Progenitor cell of endocrine pancreas (in vitro differentiated cells): Measurements from ENCODE around the gene SLCO2B1. TPM values are rescaled to one million over a fixed set of nuclear protein-coding genes. Genes with fewer than 3 reads are reported as not detected.

Experiments used
- DNase-seq: peaks from one replicate; pipeline ENCODE4 v3.0.0; 2021; ENCODE audit warnings: low spot score; ENCODE audit not compliant: unreplicated experiment
- H3K27ac Mint-ChIP-seq: 2 replicates; pipeline ENCODE4 v1.8.0; 2021; ENCODE audit warnings: mild to moderate bottlenecking, moderate library complexity, mixed read lengths
- H3K27me3 Mint-ChIP-seq: 2 replicates; pipeline ENCODE4 v1.8.0; 2021; ENCODE audit warnings: mixed read lengths
- H3K36me3 Mint-ChIP-seq: 2 replicates; pipeline ENCODE4 v1.8.0; 2022; ENCODE audit warnings: mixed read lengths; ENCODE audit not compliant: insufficient read depth
- H3K4me1 Mint-ChIP-seq: 2 replicates; pipeline ENCODE4 v1.8.0; 2021; ENCODE audit warnings: low read depth, mixed read lengths
- H3K4me3 Mint-ChIP-seq: 2 replicates; pipeline ENCODE4 v1.8.0; 2021; ENCODE audit warnings: low read depth, mild to moderate bottlenecking, moderate library complexity, mixed read lengths
- H3K9me3 Mint-ChIP-seq: 2 replicates; pipeline ENCODE4 v1.8.0; 2021; ENCODE audit warnings: low read depth, mixed read lengths
- total RNA-seq: library from RNA; stranded (reverse); gene quantifications from 2 replicates; pipeline ENCODE4 v1.2.1, GENCODE V29; 2021
- TF ChIP-seq, protein P1 (sequence below): fragments of 200-600 bp; sonication (generic); IDR thresholded peaks from one replicate; pipeline ENCODE4 v1.5.0; 2021; ENCODE audit warnings: antibody characterized with exemption, mild to moderate bottlenecking; ENCODE audit not compliant: unreplicated experiment

Gene SLCO2B1
- total RNA-seq, 1 donor from 2014 or later = 6.6 TPM

DNA sequence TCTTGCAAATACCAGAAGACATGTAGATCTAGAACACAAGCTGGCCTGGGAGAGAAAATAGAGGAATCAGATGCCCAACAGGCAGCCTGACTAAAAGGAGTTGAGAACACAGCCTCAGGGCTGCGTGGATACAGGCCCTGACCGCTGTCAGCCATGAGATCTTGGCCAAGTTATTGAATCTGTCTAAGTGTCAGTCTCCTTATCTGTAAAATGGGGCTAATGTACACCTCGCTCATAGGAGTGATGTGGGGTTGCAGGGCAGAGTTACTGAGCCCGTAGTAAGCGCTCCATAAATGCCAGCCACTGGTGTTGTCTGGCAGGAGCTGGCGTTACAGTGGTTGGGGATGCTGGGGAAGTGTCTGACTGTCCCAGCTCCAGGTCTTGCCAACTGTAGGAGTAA, 51.3 kb downstream of the SLCO2B1 start:
- Mint-ChIP-seq H3K9me3 (no peaks in the 10 kb centered on the region), H3K27me3 (peaks cover 10% of the 10 kb centered on the region), H3K4me3 (no peak overlapping the region), H3K4me1 (no peaks in the 10 kb centered on the region), H3K27ac (no peak overlapping the region), H3K36me3 (no peaks in the 10 kb centered on the region)
- DNase-seq = no peak
- TF ChIP-seq, protein P1, sequence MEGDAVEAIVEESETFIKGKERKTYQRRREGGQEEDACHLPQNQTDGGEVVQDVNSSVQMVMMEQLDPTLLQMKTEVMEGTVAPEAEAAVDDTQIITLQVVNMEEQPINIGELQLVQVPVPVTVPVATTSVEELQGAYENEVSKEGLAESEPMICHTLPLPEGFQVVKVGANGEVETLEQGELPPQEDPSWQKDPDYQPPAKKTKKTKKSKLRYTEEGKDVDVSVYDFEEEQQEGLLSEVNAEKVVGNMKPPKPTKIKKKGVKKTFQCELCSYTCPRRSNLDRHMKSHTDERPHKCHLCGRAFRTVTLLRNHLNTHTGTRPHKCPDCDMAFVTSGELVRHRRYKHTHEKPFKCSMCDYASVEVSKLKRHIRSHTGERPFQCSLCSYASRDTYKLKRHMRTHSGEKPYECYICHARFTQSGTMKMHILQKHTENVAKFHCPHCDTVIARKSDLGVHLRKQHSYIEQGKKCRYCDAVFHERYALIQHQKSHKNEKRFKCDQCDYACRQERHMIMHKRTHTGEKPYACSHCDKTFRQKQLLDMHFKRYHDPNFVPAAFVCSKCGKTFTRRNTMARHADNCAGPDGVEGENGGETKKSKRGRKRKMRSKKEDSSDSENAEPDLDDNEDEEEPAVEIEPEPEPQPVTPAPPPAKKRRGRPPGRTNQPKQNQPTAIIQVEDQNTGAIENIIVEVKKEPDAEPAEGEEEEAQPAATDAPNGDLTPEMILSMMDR = no peak

DNA sequence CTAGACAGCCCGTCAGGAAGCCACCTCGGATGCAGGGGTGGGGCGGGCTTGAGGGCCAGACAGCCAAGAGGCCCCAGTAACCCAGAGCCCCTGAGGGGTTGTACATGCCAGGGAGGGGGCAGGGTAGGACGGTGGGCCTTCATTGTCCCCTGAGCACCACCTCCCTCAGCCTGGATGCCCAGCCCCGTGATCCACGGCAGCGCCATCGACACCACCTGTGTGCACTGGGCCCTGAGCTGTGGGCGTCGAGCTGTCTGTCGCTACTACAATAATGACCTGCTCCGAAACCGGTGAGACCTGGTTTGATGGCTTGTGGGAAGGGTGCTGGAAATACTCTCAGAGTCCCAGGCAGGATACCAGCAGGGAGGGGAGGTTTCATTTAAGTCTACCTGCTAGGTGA, 52.2 kb downstream of the SLCO2B1 start:
- Mint-ChIP-seq H3K4me3 (no peak overlapping the region), H3K36me3 (no peaks in the 10 kb centered on the region), H3K4me1 (no peaks in the 10 kb centered on the region), H3K27me3 (peaks cover 11% of the 10 kb centered on the region), H3K27ac (no peak overlapping the region), H3K9me3 (no peaks in the 10 kb centered on the region)
- DNase-seq = no peak
- TF ChIP-seq, protein P1 = no peak

GRCh38 chr11:75203641-75204011, 52.7 kb downstream of the SLCO2B1 start:
- H3K9me3 Mint-ChIP-seq = no peaks in the 10 kb centered on the region
- H3K36me3 Mint-ChIP-seq = no peaks in the 10 kb centered on the region
- H3K27ac Mint-ChIP-seq = no peak overlapping the region
- no peak for DNase-seq
- TF ChIP-seq, protein P1 = no peak
- peaks cover 10% of the 10 kb centered on the region for H3K27me3 Mint-ChIP-seq
- H3K4me3 Mint-ChIP-seq = no peak overlapping the region
- no peaks in the 10 kb centered on the region for H3K4me1 Mint-ChIP-seq

DNA sequence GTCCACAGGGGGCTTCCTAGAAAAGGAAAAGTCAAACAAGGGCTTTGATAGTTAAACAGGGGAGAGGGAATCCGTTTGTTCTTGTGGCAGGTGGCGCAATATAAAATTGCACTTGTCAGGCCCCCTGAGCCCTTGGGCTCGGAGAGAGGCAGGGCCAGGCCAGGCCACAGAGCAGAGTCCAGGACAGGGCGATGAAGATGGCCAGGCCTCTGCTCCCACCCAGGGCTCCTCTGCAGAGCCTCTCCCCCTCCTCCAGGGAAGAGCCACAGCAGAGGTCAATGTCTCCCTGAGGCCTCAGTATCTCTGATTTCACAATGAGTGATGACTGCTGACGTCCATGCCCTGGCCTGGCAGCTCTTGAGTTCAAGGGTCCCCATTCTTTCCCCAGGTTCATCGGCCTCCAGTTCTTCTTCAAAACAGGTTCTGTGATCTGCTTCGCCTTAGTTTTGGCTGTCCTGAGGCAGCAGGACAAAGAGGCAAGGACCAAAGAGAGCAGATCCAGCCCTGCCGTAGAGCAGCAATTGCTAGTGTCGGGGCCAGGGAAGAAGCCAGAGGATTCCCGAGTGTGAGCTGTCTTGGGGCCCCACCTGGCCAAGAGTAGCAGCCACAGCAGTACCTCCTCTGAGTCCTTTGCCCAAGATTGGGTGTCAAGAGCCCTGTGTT, 53.2 kb downstream of the SLCO2B1 start:
- Mint-ChIP-seq H3K27me3 (peaks cover 9% of the 10 kb centered on the region), H3K27ac (no peak overlapping the region), H3K36me3 (no peaks in the 10 kb centered on the region), H3K4me1 (no peaks in the 10 kb centered on the region), H3K4me3 (no peak overlapping the region), H3K9me3 (no peaks in the 10 kb centered on the region)
- DNase-seq = no peak
- TF ChIP-seq, protein P1 = no peak

- H3K4me1 Mint-ChIP-seq = no peaks in the 10 kb centered on the region
- H3K4me3 Mint-ChIP-seq = no peak overlapping the region
- TF ChIP-seq, protein P1 = peak; percentile 98
- no peaks in the 10 kb centered on the region for H3K9me3 Mint-ChIP-seq
- no peak overlapping the region for H3K27ac Mint-ChIP-seq
- no peaks in the 10 kb centered on the region for H3K36me3 Mint-ChIP-seq
- H3K27me3 Mint-ChIP-seq = peaks cover 9% of the 10 kb centered on the region
- DNase-seq = peak; percentile 85
Measured at GRCh38 chr11:75204685-75205563, 54.0 kb downstream of the SLCO2B1 start.
